GM12878 (cell line): Measurements from ENCODE around the gene NR6A1.

ENCODE experiments used
- CHD2 ChIP-seq: IDR thresholded peaks from 2 replicates; pipeline ENCODE4 v1.6.1; 2011; ENCODE audit warnings: low read depth, low read length, improper control_type of control experiment, borderline replicate concordance
- CTCF ChIP-seq, 3 experiments: IDR thresholded peaks in 2 of 3; conservative IDR thresholded peaks in 1 of 3; 2 replicates each; pipeline ENCODE4 v1.5.1; 2011; ENCODE audit warnings: low read depth in 3 of 3, low read length in 3 of 3, mild to moderate bottlenecking in 3 of 3, control low read depth in 2 of 3, moderate library complexity in 2 of 3, inconsistent platforms in 1 of 3, mixed read lengths in 1 of 3; ENCODE audit not compliant: control insufficient read depth in 2 of 3, insufficient read depth in 1 of 3; ENCODE audit errors: extremely low read depth in 1 of 3
- EZH2 ChIP-seq: IDR thresholded peaks from 2 replicates; pipeline ENCODE4 v1.6.1; 2012; ENCODE audit warnings: low read depth, mild to moderate bottlenecking, control low read depth, inconsistent platforms, low read length, borderline replicate concordance; ENCODE audit not compliant: control insufficient read depth
- POLR2A ChIP-seq: IDR thresholded peaks from 2 replicates; pipeline ENCODE4 v1.6.1; 2011; ENCODE audit warnings: low read depth, mild to moderate bottlenecking, low read length
- RAD21 ChIP-seq: IDR thresholded peaks from 2 replicates; pipeline ENCODE4 v1.6.1; 2011; ENCODE audit warnings: mild to moderate bottlenecking, low read depth, low read length, moderate library complexity; ENCODE audit not compliant: insufficient read depth
- REST ChIP-seq: IDR thresholded peaks from 2 replicates; pipeline ENCODE4 v1.6.1; 2012; ENCODE audit warnings: mild to moderate bottlenecking, low read depth, low read length
- SIX5 ChIP-seq: IDR thresholded peaks from 2 replicates; pipeline ENCODE4 v1.6.1; 2011; ENCODE audit warnings: mild to moderate bottlenecking, low read depth, low read length, moderate library complexity; ENCODE audit not compliant: severe bottlenecking
- TF ChIP-seq, protein P1 (sequence below): IDR thresholded peaks from 2 replicates; pipeline ENCODE4 v1.6.1; 2012; ENCODE audit warnings: low read depth, low read length, improper control_type of control experiment

DNA sequence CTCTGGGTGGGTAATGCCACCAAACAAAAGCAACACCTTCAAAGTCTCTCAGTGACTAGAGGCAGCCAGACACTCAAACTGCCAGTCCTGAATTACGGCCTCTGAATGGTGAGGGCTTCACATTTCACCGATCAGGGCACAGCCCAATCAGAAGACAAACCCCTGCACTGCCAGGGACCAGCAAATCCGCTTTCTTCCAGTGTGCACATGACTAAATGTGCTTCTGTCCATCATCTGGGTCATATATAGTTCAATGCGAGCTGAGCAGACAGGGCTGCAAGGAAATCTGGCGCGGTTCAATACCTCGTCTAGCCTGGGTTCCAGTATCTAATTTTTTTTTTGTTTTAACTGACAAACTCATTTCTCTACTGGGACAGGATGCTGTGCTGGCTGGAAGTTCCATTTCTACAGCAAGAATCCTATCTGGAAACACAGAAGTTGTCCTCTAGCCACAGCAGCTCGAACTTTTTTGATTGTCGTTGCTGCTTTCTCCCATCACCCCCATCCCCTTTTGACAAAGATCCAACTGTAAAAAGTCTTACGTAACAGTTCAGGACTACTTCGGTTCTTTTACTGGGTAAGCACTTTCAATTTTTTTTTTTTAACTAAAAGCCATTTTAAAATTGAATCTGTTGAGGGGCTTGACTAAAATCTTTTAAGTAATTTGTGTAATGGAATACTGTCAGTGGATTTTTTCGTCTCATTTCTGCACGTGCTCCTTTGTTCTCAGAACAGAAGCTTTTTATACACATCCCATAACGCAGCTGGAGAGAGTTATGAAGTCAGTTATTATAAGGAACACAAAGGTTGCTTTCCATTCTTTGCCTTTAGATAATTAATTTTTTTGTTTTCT lies 112.7 kb downstream of the NR6A1 start:
- TF ChIP-seq CTCF (IDR thresholded peaks at IDR 0.05 in 2 of 3, conservative IDR thresholded peaks at IDR 0.05 in 1 of 3; ENCODE audit: control insufficient read depth in 2 of 3, extremely low read depth in 1 of 3, insufficient read depth in 1 of 3, low read depth in 3 of 3, low read length in 3 of 3): no peak
- no peak for TF ChIP-seq RAD21
- no peak for TF ChIP-seq EZH2
- peak; percentile 95 for TF ChIP-seq POLR2A
- TF ChIP-seq SIX5: no peak
- no peak for TF ChIP-seq REST
- no peak for TF ChIP-seq CHD2
- TF ChIP-seq, protein P1, sequence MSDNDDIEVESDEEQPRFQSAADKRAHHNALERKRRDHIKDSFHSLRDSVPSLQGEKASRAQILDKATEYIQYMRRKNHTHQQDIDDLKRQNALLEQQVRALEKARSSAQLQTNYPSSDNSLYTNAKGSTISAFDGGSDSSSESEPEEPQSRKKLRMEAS: no peak
